Epithelial cell of esophagus (primary cell): ENCODE results near the gene SYNPO2.

ENCODE experiments used
- DNase-seq: peaks from one replicate; pipeline ENCODE4 v3.0.0; 2010; ENCODE audit warnings: low read depth
- H3K4me3 ChIP-seq: 2 replicates; pipeline ENCODE4 v1.5.1; 2011; ENCODE audit warnings: mild to moderate bottlenecking, low read length, control low read depth
- CTCF ChIP-seq: IDR thresholded peaks from 2 replicates; pipeline ENCODE4 v1.5.1; 2011; ENCODE audit warnings: low read depth, mild to moderate bottlenecking, low read length, control low read depth, inconsistent platforms; ENCODE audit not compliant: insufficient read depth; ENCODE audit errors: missing control alignments

The SYNPO2 gene

GRCh38 chr4:119035951-119036737, 147.5 kb downstream of the SYNPO2 start:
- no peak overlapping the region for H3K4me3 ChIP-seq
- no peak for DNase-seq
- TF ChIP-seq CTCF = no peak

- DNase-seq = no peak
- H3K4me3 ChIP-seq = no peak overlapping the region
- no peak for TF ChIP-seq CTCF
These were observed 149.1 kb downstream of the SYNPO2 start for GRCh38 chr4:119037709-119038108.

DNA sequence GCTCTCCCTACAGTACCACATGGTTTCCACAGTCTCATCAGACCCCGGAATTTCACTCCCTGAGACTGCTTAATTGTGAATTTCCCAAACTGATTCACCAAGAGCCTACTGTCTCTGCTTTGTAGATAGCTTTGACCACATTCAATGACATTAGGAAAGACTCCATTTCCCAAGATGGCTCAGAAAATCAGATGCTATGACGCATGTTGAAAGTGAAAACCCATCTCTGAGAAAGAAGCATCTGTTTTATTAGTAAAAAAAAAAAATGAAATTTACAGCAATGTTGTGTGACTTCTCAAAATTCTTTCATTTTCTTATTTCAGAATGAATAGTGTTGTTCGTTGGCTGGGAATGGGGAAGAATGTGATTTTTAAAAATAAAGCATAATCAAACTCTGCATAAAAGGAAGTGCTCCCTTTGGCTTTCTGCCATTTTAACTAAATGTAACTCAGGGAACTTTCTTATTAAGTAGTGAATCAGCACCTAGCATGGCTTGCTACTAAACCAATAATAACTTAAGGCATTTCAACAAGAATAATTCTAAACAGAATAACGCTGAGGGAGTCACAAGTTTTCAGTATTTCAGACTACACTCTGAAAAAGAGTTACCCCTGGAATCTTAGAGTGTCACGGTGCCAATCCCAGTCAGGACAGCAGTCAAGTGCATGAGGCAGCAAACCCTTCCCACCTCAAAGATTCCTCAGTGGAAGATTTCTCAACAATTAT, 149.6 kb downstream of the SYNPO2 start:
- TF ChIP-seq CTCF = no peak
- no peak overlapping the region for H3K4me3 ChIP-seq
- peak; percentile 51 for DNase-seq

- no peak for DNase-seq
- no peak for TF ChIP-seq CTCF
- no peak overlapping the region for H3K4me3 ChIP-seq
These were observed 150.5 kb downstream of the SYNPO2 start for GRCh38 chr4:119039160-119039559.

- no peak overlapping the region for H3K4me3 ChIP-seq
- TF ChIP-seq CTCF = peak; percentile 22
- peak; percentile 25 for DNase-seq
These were observed 151.1 kb downstream of the SYNPO2 start for GRCh38 chr4:119039779-119040178.

DNA sequence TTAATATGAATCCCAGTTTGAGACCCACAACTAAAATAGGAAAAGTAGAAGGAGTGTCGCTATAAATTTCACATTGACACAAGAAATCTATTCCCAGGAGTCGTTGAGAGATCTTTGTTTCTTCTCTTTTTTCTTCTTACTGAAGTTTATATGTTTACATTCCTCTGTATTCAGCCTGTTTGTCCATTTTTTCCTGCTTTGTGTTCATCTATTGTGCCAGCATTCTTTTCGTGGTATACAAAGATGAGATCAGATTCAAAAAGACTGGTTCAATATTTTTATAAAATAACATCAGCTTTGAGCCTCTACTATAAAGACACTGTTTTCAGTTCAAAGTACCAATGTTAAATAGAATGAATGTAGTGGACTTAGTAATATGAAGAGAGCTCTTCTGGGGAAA, 151.6 kb downstream of the SYNPO2 start:
- H3K4me3 ChIP-seq = no peak overlapping the region
- TF ChIP-seq CTCF = no peak
- no peak for DNase-seq
